GM12864 (cell line): ENCODE results near the gene ARSB.
A peak's percentile ranks its signal among the peaks of the same experiment; 100 is the strongest.

Experiments used
- DNase-seq: peaks from one replicate; pipeline ENCODE4 v3.0.0-alpha.2; 2011; ENCODE audit warnings: low read depth
- H3K4me3 ChIP-seq: 2 replicates; pipeline ENCODE4 v1.5.1; 2011; ENCODE audit warnings: mild to moderate bottlenecking, low read depth, low read length, control low read depth
- CTCF ChIP-seq: IDR thresholded peaks from 2 replicates; pipeline ENCODE4 v1.5.1; 2011; ENCODE audit warnings: low read depth, mild to moderate bottlenecking, moderate library complexity, low read length, control low read depth, inconsistent platforms; ENCODE audit errors: missing control alignments

Gene ARSB

GRCh38 chr5:78972654-78973428, 12.3 kb downstream of the ARSB start:
- no peak for TF ChIP-seq CTCF
- DNase-seq = no peak
- no peak overlapping the region for H3K4me3 ChIP-seq

- no peak for DNase-seq
- no peak for TF ChIP-seq CTCF
- no peak overlapping the region for H3K4me3 ChIP-seq
These were observed 13.1 kb downstream of the ARSB start for GRCh38 chr5:78971998-78972397.

GRCh38 chr5:78968781-78969180, 16.3 kb downstream of the ARSB start:
- no peak for DNase-seq
- TF ChIP-seq CTCF = no peak
- H3K4me3 ChIP-seq = no peak overlapping the region

- peak; percentile 46 for TF ChIP-seq CTCF
- H3K4me3 ChIP-seq = no peak overlapping the region
- no peak for DNase-seq
These were observed 20.2 kb downstream of the ARSB start for GRCh38 chr5:78964889-78965288.

GRCh38 chr5:78961743-78962142, 23.4 kb downstream of the ARSB start:
- no peak overlapping the region for H3K4me3 ChIP-seq
- TF ChIP-seq CTCF = no peak
- DNase-seq = no peak

GRCh38 chr5:78959767-78960166, 25.3 kb downstream of the ARSB start:
- no peak overlapping the region for H3K4me3 ChIP-seq
- TF ChIP-seq CTCF = no peak
- DNase-seq = no peak
